HG03095 (cell line): ENCODE data around the gene GNG13.
"Not testable (repeated sequence)": the region's sequence is repeated elsewhere in the genome, so short reads cannot be mapped to it uniquely, and the experiment has no call there.

ENCODE experiments used
- ATAC-seq: cut with Tn5 transposase; IDR thresholded peaks from one replicate; pipeline ENCODE4 v1.9.1; 2021; ENCODE audit warnings: moderate library complexity; ENCODE audit not compliant: unreplicated experiment

GNG13 gene

GRCh38 chr16:781346-782010, 19.1 kb downstream of the GNG13 start:
- ATAC-seq: no peak

- no peak for ATAC-seq
Observed at GRCh38 chr16:780296-780695, 20.2 kb downstream of the GNG13 start.

- ATAC-seq: no peak
Observed at GRCh38 chr16:779561-779960, 21.0 kb downstream of the GNG13 start.

GRCh38 chr16:778909-779527, 21.5 kb downstream of the GNG13 start:
- no peak for ATAC-seq

- no peak for ATAC-seq
Observed at GRCh38 chr16:778447-778846, 22.1 kb downstream of the GNG13 start.

GRCh38 chr16:777826-778225, 22.7 kb downstream of the GNG13 start:
- ATAC-seq: no peak

- no peak for ATAC-seq
Observed at GRCh38 chr16:776824-777223, 23.7 kb downstream of the GNG13 start.

GRCh38 chr16:776298-776697, 24.2 kb downstream of the GNG13 start:
- not testable (repeated sequence) for ATAC-seq

GRCh38 chr16:775236-775796, 25.2 kb downstream of the GNG13 start:
- no peak for ATAC-seq

- ATAC-seq: no peak
Observed at GRCh38 chr16:774086-775001, 26.2 kb downstream of the GNG13 start.

GRCh38 chr16:772959-773358, 27.6 kb downstream of the GNG13 start:
- no peak for ATAC-seq

- no peak for ATAC-seq
Observed at GRCh38 chr16:770411-770810, 30.1 kb downstream of the GNG13 start.

GRCh38 chr16:769934-770333, 30.6 kb downstream of the GNG13 start:
- no peak for ATAC-seq

- ATAC-seq: no peak
Observed at GRCh38 chr16:769184-769784, 31.2 kb downstream of the GNG13 start.

- no peak for ATAC-seq
Observed at GRCh38 chr16:768428-768827, 32.1 kb downstream of the GNG13 start.

- ATAC-seq: no peak
Observed at GRCh38 chr16:767743-768235, 32.7 kb downstream of the GNG13 start.

GRCh38 chr16:766820-767640, 33.5 kb downstream of the GNG13 start:
- no peak for ATAC-seq

- no peak for ATAC-seq
Observed at GRCh38 chr16:766008-766819, 34.3 kb downstream of the GNG13 start.

GRCh38 chr16:765488-765865, 35.1 kb downstream of the GNG13 start:
- ATAC-seq: no peak
